Measurements from ENCODE around the gene SNTB2.
A peak's percentile ranks its signal among the peaks of the same experiment; 100 is the strongest.

DNA sequence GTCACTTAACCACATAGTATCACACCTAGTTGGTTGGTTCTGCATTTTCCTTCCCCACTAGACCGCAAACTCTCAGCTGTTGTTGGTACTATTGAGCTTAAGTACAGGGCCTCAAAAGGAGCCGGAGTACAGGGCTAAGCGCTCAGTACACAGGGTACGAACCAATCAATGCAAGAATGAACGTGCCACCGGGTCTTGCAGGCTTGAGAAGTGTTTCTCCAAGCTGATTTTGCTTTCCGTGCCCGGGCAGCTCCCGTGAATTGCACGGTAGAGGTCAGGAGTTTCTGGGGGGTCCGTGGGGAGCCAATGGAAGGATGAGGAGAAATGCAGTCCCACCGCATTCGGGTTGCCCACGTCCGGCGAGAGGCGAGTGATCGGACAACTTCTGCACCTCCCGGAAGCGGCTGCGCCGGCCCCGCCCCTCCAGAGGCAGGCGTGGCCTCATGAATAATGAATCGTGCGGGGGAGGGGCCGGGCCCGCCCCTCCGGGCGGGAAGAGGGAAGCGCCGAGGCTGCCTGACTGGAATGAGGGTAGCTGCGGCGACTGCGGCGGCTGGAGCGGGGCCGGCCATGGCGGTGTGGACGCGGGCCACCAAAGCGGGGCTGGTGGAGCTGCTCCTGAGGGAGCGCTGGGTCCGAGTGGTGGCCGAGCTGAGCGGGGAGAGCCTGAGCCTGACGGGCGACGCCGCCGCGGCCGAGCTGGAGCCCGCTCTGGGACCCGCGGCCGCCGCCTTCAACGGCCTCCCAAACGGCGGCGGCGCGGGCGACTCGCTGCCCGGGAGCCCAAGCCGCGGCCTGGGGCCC lies at the start of gene SNTB2:
- TF ChIP-seq TAF1 (IDR thresholded peaks at IDR 0.05; ENCODE audit: low read depth) (peak; percentile 77), CREB1 (IDR thresholded peaks at IDR 0.05; ENCODE audit: low read depth) (no peak), YY1 (IDR thresholded peaks at IDR 0.05; ENCODE audit: low read depth) (peak; percentile 73), EP300 (IDR thresholded peaks at IDR 0.05; ENCODE audit: borderline replicate concordance) (peak; percentile 20; the same call in 1 of the 2 replicates), CEBPB (IDR thresholded peaks at IDR 0.05) (no peak), NFIC (IDR thresholded peaks at IDR 0.05) (no peak), TCF12 (IDR thresholded peaks at IDR 0.05; ENCODE audit: low read depth) (no peak), TEAD4 (IDR thresholded peaks at IDR 0.05) (no peak), ZBTB7A (IDR thresholded peaks at IDR 0.05; ENCODE audit: low read depth) (no peak), FOXM1 (IDR thresholded peaks at IDR 0.05; ENCODE audit: borderline replicate concordance, low read depth) (no peak)
- TF ChIP-seq, protein P1, sequence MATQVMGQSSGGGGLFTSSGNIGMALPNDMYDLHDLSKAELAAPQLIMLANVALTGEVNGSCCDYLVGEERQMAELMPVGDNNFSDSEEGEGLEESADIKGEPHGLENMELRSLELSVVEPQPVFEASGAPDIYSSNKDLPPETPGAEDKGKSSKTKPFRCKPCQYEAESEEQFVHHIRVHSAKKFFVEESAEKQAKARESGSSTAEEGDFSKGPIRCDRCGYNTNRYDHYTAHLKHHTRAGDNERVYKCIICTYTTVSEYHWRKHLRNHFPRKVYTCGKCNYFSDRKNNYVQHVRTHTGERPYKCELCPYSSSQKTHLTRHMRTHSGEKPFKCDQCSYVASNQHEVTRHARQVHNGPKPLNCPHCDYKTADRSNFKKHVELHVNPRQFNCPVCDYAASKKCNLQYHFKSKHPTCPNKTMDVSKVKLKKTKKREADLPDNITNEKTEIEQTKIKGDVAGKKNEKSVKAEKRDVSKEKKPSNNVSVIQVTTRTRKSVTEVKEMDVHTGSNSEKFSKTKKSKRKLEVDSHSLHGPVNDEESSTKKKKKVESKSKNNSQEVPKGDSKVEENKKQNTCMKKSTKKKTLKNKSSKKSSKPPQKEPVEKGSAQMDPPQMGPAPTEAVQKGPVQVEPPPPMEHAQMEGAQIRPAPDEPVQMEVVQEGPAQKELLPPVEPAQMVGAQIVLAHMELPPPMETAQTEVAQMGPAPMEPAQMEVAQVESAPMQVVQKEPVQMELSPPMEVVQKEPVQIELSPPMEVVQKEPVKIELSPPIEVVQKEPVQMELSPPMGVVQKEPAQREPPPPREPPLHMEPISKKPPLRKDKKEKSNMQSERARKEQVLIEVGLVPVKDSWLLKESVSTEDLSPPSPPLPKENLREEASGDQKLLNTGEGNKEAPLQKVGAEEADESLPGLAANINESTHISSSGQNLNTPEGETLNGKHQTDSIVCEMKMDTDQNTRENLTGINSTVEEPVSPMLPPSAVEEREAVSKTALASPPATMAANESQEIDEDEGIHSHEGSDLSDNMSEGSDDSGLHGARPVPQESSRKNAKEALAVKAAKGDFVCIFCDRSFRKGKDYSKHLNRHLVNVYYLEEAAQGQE (IDR thresholded peaks at IDR 0.05; ENCODE audit: low read depth), result 0 out of 2 replicates have a peak, but pooled peaks have one; percentile 6
- TF ChIP-seq, protein P2, sequence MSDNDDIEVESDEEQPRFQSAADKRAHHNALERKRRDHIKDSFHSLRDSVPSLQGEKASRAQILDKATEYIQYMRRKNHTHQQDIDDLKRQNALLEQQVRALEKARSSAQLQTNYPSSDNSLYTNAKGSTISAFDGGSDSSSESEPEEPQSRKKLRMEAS (IDR thresholded peaks at IDR 0.05), result peak; percentile 61; the same call in 1 of the 2 replicates
- TF ChIP-seq, protein P3, sequence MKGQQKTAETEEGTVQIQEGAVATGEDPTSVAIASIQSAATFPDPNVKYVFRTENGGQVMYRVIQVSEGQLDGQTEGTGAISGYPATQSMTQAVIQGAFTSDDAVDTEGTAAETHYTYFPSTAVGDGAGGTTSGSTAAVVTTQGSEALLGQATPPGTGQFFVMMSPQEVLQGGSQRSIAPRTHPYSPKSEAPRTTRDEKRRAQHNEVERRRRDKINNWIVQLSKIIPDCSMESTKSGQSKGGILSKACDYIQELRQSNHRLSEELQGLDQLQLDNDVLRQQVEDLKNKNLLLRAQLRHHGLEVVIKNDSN (IDR thresholded peaks at IDR 0.05), result no peak

Measured in Ishikawa (cell line).